Fibroblast of skin of left quadriceps (primary cell): ENCODE data around the gene WNK4.

Experiments used
- DNase-seq, 2 experiments: peaks; one replicate each; pipeline ENCODE4 v3.0.0-alpha.2; 2013; ENCODE audit warnings: low read depth in 2 of 2

Gene WNK4

DNA sequence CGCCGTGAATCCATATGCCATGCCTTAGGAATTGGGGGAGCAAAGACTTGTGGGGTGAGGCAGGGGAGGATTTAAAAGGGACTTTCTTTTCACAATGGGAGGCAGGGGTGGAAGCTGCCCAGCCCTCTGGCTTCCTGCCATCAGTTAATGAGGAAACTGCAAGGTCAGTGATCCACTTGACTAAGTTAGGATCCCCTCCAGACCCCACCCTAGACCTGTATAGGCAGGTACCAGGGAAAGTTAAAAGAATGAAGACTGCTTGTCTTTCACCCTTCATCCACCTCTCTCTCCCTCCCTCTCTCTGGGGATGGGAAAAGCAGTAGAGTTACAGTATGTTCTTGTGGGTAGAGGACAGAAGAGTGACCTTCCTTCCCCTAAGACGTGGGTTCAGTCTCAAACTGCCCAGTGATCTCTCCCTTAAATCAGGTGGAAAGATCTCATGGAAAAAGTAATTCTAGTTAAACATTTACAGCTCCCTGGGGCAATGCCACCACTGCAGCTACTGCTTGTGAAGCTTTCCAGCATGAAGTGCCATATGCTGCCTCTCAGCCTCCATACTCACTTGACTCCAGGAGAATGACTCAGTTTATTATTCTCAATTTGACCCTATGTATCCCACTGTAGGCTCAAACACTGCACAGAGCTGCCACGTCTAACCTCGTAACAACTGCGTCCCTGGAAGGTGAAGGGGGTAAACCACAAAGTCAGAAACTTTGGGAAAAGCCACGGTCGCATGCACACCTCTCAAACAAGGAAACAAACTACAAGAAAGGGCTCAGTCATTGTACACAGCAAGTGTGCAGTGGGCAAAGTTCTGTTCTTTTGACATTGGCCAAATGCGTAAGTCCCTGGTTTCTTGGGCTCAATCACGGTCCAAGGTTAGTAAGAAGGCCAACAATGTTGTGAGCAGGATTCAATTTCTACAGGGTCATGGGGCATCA lies 16.9 kb downstream of the WNK4 start:
- no peak for DNase-seq

DNA sequence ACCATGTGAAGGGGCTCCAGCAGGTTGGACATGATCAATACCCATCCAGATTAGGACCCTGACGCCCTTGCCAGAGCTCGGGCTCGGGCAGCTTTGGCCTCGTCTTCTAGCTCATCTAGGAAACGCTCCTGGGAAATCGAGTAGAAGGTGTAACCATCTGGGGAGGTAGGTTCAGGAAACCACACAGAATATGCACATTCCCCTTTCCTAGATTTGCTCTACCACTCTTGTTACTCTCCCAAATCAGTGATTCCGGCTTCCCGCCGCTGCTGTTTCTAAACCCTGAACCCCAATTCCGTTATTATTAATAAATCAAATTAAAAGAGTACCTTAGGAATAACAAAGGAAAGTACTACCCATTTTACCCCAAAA lies 17.6 kb downstream of the WNK4 start:
- DNase-seq = no peak

DNA sequence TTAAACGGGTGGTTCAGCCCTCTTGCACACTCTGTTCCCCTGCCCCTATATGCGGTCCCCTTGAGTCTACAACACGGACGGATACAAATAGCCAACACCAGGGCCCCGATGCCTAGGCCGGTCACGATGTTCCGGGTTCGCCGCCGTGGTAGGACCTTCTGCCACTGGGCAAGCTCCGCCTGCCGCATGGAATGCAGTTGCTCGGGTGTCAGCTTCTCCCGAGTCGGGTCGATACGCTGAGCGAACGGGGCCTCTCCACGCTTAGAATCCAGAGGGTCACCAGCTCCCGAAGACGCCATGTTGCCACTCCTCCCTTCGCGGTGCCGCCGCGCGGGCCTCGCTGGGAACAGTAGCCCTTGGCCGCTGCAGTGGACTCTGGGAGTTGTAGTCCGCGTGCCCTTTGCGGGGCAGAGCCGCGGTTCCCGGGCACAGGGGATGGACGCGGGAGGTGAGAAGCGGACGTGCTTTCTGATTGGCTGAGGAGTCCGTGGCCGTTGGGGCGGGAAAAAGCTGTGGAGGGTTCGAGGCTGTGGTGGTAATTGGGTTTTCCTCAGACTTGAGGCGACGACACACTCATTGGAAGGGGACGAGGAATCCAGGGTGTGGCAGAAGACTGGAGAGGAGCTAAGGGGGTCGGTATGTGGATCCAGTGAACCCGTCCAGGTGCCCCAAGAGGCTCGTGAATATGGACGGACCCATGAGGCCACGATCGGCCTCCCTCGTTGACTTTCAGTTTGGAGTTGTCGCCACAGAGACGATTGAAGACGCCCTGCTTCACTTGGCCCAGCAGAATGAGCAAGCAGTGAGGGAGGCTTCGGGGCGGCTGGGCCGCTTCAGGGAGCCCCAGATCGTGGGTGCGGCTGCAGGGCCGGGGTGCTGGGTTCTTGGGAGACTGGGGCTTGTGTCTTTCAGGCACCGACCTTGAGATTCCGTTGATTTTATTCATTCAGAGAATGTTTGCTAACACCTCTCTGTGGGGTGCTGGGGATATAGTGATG lies 18.3 kb downstream of the WNK4 start, which contains the start of the genes CNTD1 and COA3:
TSS of gene CNTD1 (plus strand) at position 479 of the 998 bp plus-strand sequence. CDS start at position 686, 207 bp downstream.
TSS of gene COA3 (minus strand) at position 322 of the 998 bp plus-strand sequence. CDS start at position 299, 23 bp downstream.
- DNase-seq = peak; percentile 69 to 71

DNA sequence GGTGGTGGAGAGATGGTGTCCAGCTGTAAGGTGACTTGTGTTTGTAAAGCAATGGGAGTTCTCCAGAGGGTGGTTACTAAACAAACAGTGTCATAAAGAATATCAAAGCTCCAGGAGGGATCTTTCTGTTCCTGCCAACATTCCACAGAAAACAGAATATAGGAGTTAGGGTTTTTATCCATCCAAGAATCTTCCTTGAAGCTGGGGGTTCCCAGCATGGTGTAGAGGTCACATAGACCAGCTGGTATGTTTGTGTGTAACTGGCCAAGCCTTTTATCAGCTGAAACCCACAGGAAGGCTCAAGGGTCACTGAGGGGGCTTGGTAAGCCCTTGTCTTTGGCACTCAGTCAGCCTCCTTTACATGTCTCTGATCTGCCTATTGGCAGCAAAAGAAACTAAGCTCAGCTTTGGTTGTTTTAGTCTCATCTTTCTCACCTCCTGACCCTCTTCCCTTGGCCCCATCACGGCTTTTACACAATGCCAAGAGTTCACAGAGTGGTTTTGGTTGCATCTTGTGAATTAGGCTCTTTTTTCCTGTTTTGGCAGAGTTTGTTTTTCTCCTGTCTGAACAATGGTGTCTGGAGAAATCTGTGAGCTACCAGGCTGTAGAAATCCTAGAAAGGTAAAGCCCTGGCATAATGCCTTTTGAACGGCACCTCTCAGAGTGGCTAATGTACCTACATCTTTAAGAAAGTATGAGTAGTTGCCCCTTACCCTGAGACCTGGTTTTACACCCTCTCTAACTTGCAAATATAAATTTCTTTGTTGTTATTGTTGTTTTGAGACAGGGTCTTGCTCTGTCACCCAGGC lies 22.9 kb downstream of the WNK4 start:
- no peak for DNase-seq

DNA sequence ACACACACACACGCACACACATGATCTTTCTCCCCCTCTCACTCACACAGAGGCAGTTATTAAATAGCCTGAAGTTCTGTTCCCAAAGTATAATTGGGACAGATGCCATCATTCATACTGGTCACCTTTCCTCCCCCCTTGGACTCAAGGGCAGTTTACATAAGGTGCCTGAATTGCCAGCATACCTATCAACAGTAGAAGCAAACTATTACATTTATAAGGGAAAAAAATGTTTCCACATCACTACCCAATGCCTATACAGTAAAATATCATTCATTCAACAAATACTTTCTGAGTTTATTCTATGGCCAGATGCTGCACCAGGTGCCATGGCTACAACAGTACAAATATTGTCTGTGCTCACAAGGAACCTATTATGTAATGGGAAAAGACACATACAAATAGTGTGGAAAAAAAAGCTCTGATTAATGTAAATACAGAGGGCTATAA lies 24.5 kb downstream of the WNK4 start:
- no peak for DNase-seq

DNA sequence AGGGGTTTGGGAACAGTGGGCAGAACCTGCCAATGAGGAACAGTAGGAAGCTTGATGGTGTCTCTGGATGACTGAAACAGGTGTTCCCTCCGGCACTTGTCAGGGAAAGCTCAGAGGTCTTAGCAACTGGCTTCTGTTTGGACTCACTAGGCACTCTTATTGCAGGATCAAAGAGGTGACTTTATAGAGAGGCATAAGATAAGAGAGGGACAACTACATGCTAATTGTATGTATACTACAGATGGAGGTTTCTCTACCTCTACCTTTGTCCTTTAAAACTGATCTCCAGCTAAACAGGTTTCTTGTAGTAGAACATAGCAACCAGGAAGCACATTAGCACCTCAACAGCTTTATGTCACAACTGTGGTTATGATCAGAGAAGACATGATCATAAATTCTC lies 25.8 kb downstream of the WNK4 start:
- DNase-seq = no peak

DNA sequence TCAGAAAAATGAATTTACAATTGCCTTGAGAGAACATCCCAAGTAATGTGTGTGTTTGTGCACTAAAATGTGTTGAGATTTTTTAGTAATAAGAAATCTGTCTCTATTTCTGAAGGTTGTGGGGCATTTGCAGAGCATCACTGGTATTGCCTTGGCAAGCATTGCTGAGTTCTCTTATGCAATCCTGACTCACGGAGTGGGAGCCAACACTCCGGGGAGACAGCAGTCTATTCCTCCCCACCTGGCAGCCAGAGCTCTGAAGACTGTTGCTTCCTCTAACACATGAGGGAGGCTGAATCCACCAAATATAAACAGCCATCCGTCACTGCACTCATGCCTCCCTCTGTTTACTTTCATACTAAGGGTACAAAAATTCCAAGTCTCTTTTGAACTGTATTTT lies 28.8 kb downstream of the WNK4 start:
- peak; percentile 48 to 51 for DNase-seq

DNA sequence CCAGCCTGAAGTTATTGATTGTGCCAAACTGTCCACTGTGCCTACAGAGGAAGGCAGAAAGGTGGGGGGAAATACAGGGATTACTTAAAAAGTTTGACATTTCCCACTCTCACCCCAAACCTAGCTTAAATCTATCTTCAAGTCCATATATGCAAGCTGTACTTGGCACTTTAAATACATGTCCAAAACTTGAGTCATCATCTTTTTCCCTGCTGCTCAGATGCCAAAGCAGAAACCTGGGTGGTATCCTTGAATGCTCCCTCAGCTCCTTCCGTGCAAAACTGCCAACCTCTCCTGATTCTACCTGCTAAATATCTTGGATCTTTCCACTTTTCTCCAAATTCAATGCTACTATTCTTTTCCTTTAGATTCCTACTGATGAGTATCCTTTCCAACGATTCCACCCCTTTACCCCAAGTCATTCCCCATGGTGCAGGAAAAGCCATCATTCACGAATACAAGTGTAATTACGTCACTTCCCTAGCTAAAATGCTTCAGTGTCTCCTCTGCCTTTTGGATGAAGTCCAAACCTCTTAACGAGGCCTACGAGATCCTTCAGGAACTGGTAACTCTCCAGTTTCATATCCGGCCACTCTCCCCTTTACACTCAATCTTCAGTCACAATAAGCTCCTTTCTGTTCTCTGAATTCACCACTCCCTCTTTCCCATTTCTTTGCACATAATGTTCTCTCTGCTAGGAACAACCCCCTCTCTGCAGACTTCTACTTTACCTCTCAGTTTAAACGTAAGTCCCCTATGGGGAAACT lies 34.4 kb downstream of the WNK4 start:
- DNase-seq = peak; percentile 70 to 72

DNA sequence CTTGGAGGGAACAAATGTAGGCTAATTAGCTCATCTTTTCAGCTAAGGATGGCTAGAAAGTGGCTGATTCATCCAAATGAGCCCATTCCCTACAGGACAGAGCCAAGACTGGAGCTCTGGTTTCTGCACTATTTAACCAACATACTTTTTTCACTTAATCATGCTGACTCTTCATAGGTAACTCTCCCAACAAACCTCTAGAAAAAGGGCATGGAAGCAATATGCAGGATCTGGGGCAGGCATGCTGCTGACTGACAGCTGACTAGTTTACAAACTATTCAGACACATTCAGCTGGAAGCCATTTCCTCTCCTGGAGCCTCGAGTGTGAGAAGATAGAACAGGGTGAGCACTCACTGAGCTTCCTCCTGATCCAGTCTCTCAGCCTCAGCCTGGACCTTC lies 37.5 kb downstream of the WNK4 start:
- DNase-seq = peak in 1 of 2 experiments; percentile 10

DNA sequence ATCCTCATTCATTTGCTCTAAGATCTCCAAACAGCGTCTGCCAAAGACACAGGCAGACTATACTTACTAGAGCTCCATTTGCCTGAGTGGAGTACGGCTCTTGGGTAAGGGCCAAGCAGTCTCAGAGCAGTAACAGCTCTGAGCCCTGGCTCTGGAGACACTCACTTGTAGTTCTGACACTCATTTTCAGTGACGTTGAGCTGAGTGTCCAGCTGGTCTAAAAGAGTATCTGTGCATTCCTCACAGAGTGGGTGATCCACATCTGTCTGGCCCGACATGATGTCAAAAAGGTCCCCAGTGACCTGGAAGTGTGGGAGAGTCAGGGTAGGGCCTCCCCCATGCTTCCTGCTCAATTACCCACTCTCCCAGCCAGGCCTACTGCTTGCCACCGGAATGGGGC lies 38.0 kb downstream of the WNK4 start:
- DNase-seq = no peak

DNA sequence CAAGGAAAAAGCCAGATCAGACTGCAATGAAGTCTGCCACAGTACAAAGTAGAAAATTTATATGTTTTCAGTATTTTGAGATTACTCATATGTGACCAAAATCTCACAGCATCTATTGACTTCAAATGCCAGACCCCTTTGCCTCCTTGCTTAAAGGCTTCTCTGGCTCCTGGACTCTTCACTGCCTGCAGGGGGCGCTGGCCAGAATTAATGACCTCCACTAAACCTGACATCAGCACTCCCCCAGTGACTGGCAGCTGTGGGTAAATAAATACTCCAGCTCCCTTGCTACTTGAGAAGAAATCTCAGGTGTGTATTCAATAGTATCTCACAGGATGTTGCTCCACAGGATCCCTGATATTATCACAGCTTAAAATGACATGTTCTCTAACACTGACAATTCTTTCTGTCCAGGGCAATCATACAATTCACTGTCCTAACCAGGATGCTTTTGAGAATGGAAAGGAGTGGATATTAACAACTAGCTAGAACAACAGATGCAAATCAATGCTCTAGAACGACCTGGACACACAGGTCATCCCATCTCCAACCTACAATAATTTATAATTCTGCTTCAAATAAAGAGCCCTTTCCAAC lies 39.6 kb downstream of the WNK4 start:
- no peak for DNase-seq

DNA sequence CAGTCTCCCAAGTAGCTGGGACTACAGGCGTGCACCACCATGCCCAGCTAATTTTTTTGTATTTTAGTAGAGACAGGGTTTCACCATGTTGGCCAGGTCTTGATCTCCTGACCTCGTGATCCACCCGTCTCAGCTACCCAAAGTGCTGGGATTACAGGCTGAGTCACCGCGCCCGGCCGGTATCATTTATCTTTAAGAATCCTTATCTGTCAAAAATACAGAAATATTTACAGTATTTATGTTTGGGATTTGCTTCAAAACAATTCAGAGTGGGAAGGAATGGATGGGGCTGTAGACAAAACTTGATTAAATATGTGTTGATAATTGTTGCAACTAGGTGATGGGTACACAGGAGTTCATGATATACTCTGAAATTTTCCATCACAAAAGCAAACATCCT lies 40.8 kb downstream of the WNK4 start:
- no peak for DNase-seq

DNA sequence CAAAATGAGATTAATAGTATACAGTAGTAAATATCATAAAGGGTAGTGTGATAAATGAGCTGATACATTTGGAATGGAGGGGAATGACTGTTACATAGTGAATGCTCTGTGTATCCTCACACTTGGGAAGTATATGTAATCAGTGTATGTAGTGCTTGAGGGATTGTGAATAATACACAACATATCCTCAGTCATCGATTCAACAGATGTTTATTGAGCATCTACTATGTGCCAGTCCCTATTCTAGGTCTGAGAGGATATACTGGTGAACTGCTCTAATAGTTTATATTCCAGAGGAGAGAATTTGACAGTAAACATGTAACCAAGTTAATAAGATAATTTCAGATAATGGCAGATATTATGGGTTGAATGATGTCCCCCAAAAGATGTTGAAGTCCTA lies 47.1 kb downstream of the WNK4 start:
- no peak for DNase-seq

DNA sequence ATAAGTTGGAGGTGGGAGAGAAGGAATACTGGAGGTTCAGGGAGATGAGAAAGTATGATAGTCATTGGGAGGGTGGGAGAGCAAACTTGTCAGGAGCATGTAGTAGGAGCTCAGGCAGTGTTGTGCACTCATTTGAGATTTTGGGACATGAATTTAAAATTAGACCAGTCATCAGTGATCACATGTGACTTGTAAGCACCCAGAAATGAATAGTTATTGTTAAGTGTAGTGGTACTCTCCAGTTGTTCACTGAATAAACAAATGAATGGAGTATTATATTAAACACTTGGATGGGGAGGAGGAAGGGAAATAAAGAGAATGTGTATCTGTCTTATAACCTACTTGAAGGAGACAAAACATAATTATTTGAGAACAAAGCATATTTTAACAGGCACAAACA lies 50.6 kb downstream of the WNK4 start:
- DNase-seq = no peak

DNA sequence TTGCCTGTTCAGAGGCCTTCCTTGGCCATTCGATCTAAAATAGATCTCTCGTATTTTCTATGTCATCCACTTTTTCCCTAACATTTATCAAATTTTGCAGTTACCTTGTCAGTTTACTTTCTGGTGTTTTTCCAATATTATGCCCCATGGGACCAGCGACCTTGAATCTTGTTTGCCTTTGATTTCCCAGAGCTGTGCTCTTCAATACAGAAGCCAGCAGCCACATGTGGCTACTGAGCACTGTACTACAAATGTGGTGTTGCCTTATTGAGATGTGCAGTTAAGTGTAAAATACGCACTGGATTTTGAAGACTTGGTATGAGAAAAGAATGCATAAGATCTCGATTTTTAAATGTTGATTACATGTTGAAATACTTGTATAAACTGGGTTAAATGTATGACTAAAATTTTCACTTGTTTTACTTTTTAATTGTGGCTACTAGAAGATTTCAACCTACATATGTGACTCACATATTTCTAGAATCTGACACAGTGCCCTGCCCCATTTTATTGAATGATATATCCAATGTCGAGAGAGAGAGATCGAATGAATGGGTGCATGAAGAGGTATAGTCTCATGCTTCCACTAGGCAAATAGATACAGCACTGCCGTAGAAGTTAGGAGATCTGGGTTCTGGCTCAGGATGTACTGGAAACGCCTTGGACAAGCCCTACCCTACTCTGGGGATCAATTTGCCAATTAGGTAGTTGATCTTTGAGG lies 52.0 kb downstream of the WNK4 start:
- DNase-seq = no peak

DNA sequence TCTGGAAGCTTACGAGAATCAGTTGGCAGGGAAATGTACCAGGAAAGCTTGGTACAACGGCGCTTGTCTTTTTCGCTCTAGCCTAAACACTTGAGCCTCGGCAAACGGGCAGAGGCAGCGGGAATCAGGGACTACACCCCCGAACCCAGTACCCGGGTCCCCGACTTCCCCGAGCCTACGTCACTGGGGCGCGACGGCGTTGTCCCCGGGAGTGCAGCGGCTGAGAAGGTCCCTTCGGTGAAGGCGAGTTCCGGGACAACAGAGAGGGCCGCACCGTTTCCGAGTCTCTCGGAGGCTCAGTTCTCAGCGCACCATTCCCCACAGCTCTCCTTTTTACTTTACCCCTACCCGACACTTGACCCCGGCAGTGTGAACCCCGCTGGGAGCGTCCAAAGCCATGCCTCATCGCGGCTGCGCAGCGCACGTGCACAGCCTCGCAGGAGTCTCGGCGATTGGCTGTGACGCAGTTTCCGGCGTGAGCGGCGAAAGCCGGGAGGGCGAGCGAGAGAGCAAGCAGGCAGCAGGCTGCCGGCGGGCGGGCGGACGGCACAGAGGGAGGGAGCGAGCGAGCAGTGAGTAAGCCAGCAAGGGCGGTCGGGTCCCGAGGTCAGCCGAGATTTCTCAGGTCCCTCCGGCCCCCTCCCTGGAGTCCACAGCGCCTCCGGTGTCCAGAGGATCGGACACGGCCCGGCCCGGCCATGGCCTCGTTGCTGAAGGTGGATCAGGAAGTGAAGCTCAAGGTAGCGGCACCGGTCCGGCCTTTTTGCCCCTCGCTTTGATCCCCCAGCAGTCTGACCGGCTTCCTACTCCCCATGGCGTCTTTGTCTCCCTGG lies 52.7 kb downstream of the WNK4 start, which contains the start of gene PSME3:
TSS of gene PSME3 (plus strand) at position 464 of the 833 bp plus-strand sequence. CDS start at position 699, 235 bp downstream.
- DNase-seq = peak; percentile 61 to 65

DNA sequence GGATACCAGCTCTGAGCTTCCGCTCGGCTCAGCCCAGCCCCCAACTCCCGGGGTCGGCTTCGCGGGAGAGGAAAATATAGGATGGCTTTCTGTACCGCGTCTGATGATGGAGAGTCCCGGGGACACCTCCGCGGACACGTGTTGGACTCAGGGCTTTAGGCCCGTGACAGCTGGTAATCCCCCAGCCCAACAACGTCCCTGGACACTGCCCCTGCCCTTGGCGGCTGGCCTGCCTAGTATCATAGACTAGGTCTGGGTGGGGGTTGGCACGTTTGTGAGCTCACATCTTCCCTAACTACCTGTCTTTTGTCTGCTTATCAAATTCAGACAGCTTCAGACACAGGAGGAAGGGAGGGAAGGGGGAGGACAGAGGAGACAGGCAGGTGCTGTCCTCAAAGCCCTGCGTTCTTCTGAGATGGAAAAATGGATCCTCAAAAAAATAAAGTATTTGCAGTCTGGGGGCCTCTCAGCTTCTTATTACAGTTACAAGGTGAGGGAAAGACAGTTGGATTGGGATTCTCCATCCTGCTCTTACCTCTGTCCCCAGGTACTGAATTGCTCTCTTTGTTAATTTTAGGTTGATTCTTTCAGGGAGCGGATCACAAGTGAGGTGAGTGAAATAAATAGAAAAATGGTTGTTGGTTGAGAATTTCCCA lies 53.5 kb downstream of the WNK4 start:
- no peak for DNase-seq

DNA sequence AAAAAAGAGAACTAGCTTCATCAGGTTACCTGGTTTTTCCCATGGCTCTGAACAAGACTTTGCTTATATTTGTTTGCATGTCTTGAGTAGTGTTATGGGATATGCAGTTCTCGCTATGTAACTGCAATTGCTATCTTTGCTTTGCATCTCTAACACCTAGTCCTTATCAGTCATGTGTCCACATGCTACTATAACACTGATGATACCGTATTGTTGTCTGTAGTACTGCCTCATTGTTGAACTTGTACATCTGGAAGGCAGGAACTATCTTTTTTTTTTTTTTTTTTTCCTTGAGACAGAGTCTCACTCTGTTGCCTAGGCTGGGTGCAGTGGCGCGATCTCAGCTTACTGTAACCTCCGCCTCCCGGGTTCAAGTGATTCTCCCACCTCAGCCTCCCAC lies 55.3 kb downstream of the WNK4 start:
- DNase-seq = no peak
